ENCODE measurements around the gene PLEKHM2.
"Not testable (repeated sequence)": the region's sequence is repeated elsewhere in the genome, so short reads cannot be mapped to it uniquely, and the experiment has no call there.

The PLEKHM2 gene

DNA sequence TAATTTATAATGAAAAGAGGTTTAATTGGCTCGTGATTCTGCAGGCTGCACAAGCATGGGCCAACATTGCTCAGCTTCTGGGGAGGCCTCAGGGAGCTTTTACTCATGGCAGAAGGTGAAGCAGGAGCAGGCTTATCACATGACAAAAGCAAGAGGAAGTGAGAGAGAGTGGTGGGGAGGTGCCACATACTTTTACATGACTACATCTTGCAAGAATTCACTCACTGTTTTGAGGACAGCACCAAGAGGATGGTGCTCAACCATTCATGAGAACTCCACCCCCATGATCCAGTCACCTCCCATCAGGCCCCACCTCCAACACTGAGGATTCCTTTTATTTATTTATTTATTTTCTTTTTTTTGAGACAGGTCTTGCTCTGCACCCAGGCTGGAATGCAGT lies 5.5 kb upstream of the PLEKHM2 start:
- DNase-seq, result peak; percentile 54

DNA sequence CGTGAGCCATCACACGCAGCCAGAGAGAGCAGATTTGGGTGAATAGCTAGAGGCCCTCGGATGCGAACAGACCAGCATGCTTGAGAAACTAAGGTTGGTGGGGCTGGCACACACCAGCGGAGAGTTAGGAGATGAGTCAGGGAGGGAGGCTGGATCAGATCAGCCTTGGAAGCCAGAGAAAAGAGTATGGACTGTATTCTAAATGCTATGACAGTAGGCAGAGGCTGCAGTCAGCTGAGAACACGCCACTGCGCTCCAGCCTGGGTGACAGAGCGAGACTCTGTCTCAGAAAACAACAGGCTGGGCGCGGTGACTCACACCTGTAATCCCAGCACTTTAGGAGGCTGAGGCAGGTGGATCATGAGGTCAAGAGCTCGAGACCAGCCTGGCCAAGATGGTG lies 4.0 kb upstream of the PLEKHM2 start:
- no peak for DNase-seq

DNA sequence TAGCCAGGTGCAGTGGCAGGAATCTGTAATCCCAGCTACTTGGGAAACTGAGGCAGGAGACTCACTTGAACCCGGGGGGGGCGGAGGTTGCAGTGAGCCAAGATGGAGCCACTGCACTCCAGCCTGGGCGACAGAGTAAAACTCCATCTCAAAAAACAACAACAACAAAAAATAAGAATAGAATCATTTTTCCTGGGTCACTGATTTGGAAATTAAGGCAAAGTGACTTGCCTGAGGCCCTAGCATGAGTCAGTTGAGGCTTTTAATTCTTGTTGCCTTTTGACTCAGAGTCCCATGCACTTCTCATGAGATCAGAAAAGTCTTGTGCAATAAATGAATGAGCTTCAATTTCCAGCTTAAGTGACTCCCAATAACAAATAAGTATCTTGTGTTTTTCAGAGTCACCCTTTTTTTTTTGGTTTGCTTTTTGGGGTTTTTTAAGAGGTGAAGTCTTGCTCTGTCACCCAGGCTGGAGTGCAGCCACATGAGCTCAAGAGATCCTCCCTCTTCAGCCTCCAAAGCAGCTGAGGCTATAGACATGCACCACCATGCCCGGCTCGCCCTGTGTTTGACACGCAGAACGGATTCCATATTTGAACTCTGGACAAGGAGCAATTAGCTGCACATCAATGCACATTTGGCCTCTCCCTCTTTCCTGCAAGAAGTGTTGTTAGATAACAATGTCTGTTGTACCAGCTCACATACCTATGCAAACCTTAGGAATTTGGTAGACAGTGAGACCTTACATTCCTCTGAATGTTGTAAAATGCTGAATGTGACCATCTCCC lies 3.4 kb upstream of the PLEKHM2 start:
- no peak for DNase-seq

DNA sequence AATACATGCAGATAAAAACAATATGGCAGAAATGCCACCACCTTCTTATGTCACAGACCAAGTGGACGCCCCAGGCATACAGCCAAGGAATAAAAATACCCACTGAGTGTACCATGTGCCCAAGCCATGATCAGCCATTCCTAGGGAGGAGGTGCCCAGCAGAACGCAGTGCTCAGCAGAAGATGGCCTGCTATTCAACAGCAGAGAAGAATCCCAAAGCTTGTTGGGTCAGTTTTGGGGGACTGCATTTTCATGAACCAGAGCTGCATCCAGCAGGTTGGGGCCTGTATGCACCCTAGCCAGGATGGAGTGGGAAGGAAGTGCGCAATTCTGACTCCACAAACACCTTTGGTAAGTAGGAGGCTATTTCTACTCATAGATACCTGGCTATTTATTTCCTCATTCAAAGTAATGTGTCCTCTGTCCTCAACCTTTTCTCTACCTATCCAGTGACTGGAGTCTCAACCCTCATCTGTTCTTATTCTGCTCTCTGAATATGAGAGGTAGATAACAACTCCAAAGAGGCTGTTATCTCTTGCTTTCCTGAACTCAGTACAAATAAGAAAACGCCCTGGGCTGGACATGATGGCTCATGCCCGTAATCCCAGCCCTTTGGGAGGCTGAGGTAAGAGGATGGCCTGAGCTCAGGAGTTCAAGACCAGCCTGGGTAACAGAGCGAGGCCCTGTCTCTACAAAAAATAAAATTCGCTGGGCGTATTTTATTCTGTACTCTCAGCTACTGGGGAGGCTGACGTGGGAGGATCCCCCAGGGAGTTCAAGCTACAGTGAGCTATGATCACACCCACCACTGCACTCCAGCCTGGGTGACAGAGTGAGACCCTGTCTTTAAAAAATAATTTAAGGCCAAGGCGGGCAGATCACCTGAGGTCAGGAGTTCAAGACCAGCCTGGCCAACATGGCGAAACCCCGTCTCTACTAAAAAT lies 2.5 kb upstream of the PLEKHM2 start:
- DNase-seq, result no peak

DNA sequence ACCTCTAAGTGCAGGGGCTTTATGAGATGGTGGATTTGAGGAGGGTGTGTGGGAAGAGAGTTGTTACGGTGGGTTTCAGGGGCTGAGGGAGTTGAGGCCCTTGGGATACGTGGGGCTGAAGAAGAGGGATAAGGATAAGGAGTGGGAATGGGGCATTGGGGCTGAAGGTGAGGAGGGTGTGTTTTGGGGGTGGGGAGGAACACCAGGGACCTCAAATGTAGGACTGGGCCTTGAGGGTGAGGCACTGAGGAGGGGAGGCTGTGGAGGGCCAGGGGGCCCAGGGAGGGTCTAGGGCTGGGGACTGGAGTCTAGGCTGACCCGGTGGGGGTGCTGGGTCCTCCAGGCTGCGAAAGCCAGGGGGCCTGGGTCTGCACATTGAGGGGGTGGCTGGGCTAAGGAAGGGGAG lies 1.2 kb upstream of the PLEKHM2 start:
- no peak for DNase-seq

- DNase-seq, result no peak
Observed at GRCh38 chr1:15683345-15684039, 628 bp upstream of the PLEKHM2 start.

- peak; percentile 67 for DNase-seq
Observed at GRCh38 chr1:15684468-15685291, 560 bp downstream of the PLEKHM2 start.

GRCh38 chr1:15685820-15686219 lies 1.7 kb downstream of the PLEKHM2 start:
- no peak for DNase-seq

DNA sequence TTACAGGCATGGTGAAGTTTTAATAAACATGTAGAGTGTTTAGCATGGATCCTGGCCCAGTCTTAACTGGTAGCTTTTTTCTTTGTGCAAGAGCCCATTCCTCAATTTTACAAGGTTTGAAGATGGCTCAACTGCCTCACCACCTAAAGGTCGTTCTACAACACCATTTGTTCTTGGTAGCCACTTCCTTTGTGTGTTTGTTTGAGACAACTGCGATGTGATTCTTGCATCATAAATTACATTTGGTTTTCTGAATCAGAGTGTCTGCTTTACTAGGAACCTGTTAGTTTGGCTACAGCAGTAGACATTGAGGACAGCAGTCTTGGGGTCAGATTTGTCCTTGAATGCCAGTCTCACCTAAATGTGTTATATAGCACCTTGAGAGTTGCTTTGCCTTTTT lies 3.3 kb downstream of the PLEKHM2 start:
- no peak for DNase-seq

- DNase-seq, result no peak
Observed at GRCh38 chr1:15690317-15690716, 6.2 kb downstream of the PLEKHM2 start.

DNA sequence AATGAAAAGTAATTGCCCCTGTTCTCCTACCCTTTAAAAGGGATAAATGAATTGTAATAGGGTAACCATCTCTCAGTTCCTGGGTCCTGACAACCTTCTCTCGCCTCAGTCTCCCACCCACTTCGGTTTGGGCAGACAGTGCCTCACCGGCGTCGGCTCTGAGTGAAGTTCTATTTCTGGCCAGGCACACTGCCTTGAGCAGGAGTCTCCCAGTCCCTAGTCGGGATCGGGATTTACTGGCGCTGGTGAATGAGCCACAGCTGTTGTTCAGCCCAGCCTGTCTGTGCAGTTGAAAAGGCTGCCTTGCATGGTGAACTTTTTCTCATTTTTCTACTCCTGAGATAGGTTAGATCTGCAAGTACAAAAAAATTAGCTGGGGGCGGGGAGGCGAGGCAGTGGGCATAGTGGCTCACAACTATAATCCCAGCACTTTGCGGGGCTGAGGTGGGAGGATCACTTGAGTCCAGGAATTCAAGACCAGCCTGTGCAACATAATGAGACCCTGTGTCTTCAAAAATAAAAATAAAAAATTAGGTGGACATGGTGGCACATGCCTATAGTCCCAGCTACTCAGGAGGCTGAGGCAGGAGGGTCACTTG lies 7.4 kb downstream of the PLEKHM2 start:
- no peak for DNase-seq

- no peak for DNase-seq
Observed at GRCh38 chr1:15692121-15692682, 8.1 kb downstream of the PLEKHM2 start.

DNA sequence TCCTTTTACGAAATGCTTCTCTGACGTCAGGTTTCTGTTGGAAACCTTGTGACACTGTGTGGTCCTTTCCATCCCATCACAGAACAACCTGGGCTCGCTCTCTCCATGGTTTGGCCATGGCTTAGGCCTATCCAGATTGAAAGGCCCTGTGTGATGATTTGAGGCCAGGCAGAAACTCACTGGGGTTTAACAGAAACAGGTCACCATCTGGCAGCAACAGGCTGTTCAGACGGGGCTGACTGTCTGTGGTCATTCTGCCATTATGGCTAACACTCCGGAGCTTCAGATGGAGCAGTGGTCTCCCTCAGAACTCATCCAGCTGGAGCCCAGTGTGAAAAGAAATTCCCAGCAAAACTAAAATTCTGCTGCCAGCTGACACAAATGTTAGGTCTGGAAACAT lies 9.3 kb downstream of the PLEKHM2 start:
- DNase-seq, result no peak

DNA sequence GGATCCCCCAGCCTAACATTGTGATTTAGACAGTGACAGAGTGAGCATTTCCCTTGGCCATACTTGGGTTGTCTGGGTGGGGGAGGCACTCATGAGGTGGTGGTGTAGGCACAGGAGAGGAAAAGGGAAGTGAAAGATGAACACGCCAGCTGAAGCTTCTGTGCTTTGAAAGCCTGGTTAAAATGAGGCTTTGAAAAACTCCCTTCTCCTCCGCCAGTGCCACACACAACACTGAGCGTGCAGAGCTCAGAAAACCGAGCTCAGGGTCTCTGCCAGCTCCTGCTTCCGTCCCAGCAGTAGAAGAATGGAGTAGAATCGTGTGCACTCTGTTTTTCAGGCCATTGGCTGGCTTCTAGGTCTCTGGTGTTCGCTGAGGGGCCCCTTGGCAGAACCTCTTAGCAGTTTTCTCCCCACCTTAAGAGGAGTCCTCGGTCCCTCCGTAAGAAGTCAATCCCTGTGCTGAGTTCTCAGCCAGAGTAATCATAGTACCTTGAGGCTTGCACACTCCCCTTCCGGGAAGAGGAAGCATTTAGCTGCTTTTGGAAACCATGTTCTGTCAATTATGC lies 12.9 kb downstream of the PLEKHM2 start:
- peak; percentile 84 for DNase-seq

DNA sequence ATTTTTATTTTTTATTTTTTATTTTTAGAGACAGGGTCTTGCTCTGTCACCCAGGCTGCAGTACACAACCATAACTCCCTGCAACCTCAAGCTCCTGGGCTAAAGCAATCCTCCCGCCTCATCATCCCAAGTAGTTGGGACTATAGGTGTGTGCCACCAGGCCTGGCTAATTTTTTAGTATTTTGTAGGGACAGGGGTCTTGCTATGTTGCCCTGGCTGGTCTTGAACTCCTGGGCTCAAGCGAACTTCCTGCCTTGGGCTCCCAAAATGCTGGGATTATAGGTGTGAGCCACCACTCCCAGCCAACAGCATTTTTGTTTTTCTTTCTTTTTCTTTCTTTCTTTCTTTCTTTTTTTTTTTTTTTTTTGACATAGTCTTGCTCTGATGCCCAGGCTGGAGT lies 14.1 kb downstream of the PLEKHM2 start:
- DNase-seq, result no peak

- not testable (repeated sequence) for DNase-seq
Observed at GRCh38 chr1:15699321-15699720, 15.2 kb downstream of the PLEKHM2 start.

DNA sequence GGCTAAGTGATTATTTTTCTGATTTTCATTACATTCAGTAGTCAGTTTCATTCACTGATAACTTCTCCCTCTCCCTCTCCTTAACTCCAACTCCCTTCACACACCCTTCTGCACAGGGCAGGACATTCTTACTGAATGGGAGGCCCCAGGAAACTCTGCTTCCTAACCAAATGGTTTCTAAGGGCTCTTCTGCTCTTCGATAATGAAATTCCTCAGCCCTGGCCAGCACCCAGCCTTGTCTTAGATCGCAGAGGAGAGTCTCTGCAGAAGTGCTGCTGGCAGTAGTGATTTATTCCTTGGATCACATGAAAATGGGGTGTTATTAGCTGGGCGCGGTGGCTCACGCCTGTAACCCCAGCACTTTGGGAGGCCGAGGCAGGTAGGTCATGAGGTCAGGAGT lies 16.4 kb downstream of the PLEKHM2 start:
- DNase-seq, result no peak

DNA sequence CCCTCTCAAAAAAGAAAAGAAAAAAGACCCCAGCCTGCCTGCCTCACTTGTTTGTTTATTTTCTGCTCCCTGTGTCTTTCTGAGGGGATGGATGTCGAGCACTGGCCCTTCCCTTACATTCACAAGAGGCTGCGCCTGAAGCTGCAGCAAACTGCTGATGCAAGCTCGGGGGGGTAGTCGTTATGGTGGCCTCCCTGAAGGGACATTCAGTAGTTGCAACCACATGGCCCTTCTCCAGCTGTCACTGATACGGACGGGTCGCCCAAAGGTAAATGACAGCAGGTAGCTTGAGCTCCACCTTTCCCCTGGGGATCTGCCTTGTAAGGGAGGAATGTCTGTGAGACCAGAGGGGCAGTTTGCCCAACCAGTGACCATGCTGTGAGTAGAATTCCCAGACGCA lies 17.7 kb downstream of the PLEKHM2 start:
- DNase-seq, result no peak

GRCh38 chr1:15702722-15703550 lies 18.8 kb downstream of the PLEKHM2 start:
- no peak for DNase-seq

GRCh38 chr1:15703562-15703961 lies 19.4 kb downstream of the PLEKHM2 start:
- no peak for DNase-seq
